ENCODE data around the gene LEPR. TPM values are rescaled to one million over a fixed set of nuclear protein-coding genes. Genes with fewer than 3 reads are reported as not detected.

Gene LEPR
- total and polyA plus RNA-seq, 4 experiments from 2014 or later, result 1.7 to 3.0 (median 2.0) TPM

DNA sequence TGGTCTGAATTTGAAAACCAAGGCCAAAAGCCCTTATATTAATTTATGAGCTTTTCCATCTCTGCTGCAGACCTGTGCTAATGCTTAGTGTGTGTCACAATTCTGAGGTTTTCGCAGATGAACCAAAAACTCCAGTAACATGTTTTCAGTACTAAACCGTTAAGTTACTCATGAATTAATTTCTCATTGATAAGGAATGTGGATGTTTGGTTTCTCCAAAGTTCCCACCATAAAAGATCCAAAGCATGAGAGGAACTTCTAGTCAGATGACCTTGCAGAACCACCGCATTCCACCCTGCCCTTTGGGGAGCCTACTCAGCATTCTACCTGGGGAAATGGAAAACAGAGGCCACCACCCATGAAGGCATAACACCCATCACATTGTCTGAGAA lies 7.5 kb upstream of the LEPR start:
- intact Hi-C loops (cut with micrococcal nuclease), result no loop called here
- Mint-ChIP-seq H3K27ac (no peak overlapping the region), H3K27me3 (peaks cover 0 to 2% of the 10 kb centered on the region in 2 donors), H3K4me1 (no peaks in the 10 kb centered on the region), H3K9me3 (peaks cover 0 to 6% (median 0%) of the 10 kb centered on the region in 8 donors), H3K36me3 (peaks cover 0 to 8% of the 10 kb centered on the region in 2 donors), H3K4me3 (no peak overlapping the region)
- ChIA-PET POLR2A (ENCODE audit: partially characterized antibody) (no interaction called here), CTCF (ENCODE audit: partially characterized antibody) (no interaction called here)
- DNase-seq, result no peak
- H3K27me3 ChIP-seq (ENCODE audit: insufficient read depth, low read length), result no peaks in the 10 kb centered on the region
- H3K36me3 ChIP-seq (ENCODE audit: insufficient read depth, low read length), result no peaks in the 10 kb centered on the region
- H3K9me3 ChIP-seq (ENCODE audit: control insufficient read depth in 1 of 2, low read length in 2 of 2), result no peaks in the 10 kb centered on the region
- no peaks in the 10 kb centered on the region for H3K4me1 ChIP-seq (ENCODE audit: insufficient read depth, low read length)
- H3K4me3 ChIP-seq (ENCODE audit: low read length in 2 of 2), result no peak overlapping the region
- no peak overlapping the region for H3K27ac ChIP-seq (ENCODE audit: low read depth, low read length)

DNA sequence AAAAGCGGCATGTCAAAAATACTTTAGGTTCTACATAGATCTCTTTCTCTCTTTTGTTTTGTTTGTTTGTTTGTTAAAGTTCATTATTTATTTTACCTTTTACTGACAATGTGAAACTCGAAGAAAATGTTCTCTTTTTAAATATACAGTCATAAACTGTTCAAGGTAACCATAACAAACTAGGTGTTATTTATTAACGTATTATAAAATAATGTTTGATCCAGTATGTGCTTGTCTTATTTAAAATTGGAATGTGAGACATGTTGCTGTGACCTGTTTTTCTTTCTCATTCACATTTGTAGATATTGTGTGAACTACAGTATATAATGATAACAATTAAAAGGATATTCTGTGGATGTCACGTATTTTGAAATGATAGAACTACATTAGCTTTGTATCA lies 5.9 kb upstream of the LEPR start:
- no peak overlapping the region for H3K4me3 ChIP-seq (ENCODE audit: low read length in 2 of 2)
- Mint-ChIP-seq H3K9me3 (peaks cover 0 to 6% (median 0%) of the 10 kb centered on the region in 8 donors), H3K4me3 (no peak overlapping the region), H3K4me1 (peaks cover 5 to 10% (median 8%) of the 10 kb centered on the region in 4 donors), H3K27me3 (peaks cover 0 to 2% of the 10 kb centered on the region in 2 donors), H3K36me3 (peaks cover 0 to 5% of the 10 kb centered on the region in 2 donors), H3K27ac (no peak overlapping the region)
- H3K4me1 ChIP-seq (ENCODE audit: insufficient read depth, low read length), result peaks cover 8% of the 10 kb centered on the region
- H3K36me3 ChIP-seq (ENCODE audit: insufficient read depth, low read length), result no peaks in the 10 kb centered on the region
- no peaks in the 10 kb centered on the region for H3K27me3 ChIP-seq (ENCODE audit: insufficient read depth, low read length)
- no peak overlapping the region for H3K27ac ChIP-seq (ENCODE audit: low read depth, low read length)
- POLR2A ChIA-PET (ENCODE audit: partially characterized antibody), result no interaction called here
- DNase-seq, result no peak
- CTCF ChIA-PET (ENCODE audit: partially characterized antibody), result interaction anchor here (0.9 kb wide), 1 partner anchor 10 kb away, joined by 3 read pairs; no protein-coding TSS in a partner anchor
- intact Hi-C loops (cut with micrococcal nuclease), result no loop called here
- H3K9me3 ChIP-seq (ENCODE audit: control insufficient read depth in 1 of 2, low read length in 2 of 2), result no peaks in the 10 kb centered on the region

GRCh38 chr1:65416767-65417166 lies 3.7 kb upstream of the LEPR start:
- H3K36me3 Mint-ChIP-seq, result peaks cover 0 to 4% of the 10 kb centered on the region in 2 donors
- intact Hi-C loops (cut with micrococcal nuclease), result no loop called here
- H3K36me3 ChIP-seq (ENCODE audit: insufficient read depth, low read length), result no peaks in the 10 kb centered on the region
- H3K4me3 Mint-ChIP-seq, result no peak overlapping the region
- peaks cover 19% of the 10 kb centered on the region for H3K4me1 ChIP-seq (ENCODE audit: insufficient read depth, low read length)
- H3K27ac ChIP-seq (ENCODE audit: low read depth, low read length), result no peak overlapping the region
- H3K27me3 Mint-ChIP-seq, result peaks cover 0 to 2% of the 10 kb centered on the region in 2 donors
- no peaks in the 10 kb centered on the region for H3K9me3 Mint-ChIP-seq
- H3K9me3 ChIP-seq (ENCODE audit: control insufficient read depth in 1 of 2, low read length in 2 of 2), result no peaks in the 10 kb centered on the region
- H3K27ac Mint-ChIP-seq, result no peak overlapping the region
- H3K4me1 Mint-ChIP-seq, result peaks cover 8 to 18% (median 12%) of the 10 kb centered on the region in 4 donors
- ChIA-PET CTCF (ENCODE audit: partially characterized antibody) (interaction anchor here (1.3 kb wide), 2 partner anchors 14 to 271 kb away, joined by 4 to 5 read pairs; no protein-coding TSS in a partner anchor), POLR2A (ENCODE audit: partially characterized antibody) (no interaction called here)
- H3K27me3 ChIP-seq (ENCODE audit: insufficient read depth, low read length), result no peaks in the 10 kb centered on the region
- H3K4me3 ChIP-seq (ENCODE audit: low read length in 2 of 2), result no peak overlapping the region
- DNase-seq, result no peak

DNA sequence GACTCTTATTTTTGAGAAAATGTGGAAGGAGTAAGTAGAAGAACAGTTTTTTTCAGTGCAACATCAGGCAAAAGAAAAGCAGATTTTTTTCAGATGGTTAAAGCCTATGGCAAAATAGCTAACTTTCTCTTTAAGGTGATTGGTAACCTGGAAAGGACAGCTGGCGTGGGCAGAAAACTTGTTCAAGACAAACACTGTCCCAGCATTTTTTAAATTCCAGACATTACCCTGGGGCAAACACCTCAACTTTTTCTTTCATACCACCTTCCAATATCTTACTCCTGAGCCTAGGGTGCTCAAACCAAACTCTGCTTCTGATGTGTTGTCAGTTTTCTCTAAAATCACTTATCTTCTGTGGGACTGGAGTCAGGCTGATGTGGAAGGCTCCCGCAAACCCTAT lies 2.7 kb upstream of the LEPR start:
- Mint-ChIP-seq H3K4me1 (peaks cover 8 to 18% (median 12%) of the 10 kb centered on the region in 4 donors), H3K4me3 (peak overlapping the region in 1 of 8 donors; percentile 18), H3K36me3 (peaks cover 0 to 4% of the 10 kb centered on the region in 2 donors), H3K9me3 (no peaks in the 10 kb centered on the region), H3K27me3 (peaks cover 0 to 2% of the 10 kb centered on the region in 2 donors), H3K27ac (no peak overlapping the region)
- intact Hi-C loops (cut with micrococcal nuclease), result no loop called here
- Histone ChIP-seq H3K4me1 (ENCODE audit: insufficient read depth, low read length) (peaks cover 29% of the 10 kb centered on the region), H3K9me3 (ENCODE audit: control insufficient read depth in 1 of 2, low read length in 2 of 2) (no peaks in the 10 kb centered on the region), H3K4me3 (ENCODE audit: low read length in 2 of 2) (no peak overlapping the region), H3K27ac (ENCODE audit: low read depth, low read length) (no peak overlapping the region), H3K36me3 (ENCODE audit: insufficient read depth, low read length) (no peaks in the 10 kb centered on the region), H3K27me3 (ENCODE audit: insufficient read depth, low read length) (no peaks in the 10 kb centered on the region)
- POLR2A ChIA-PET (ENCODE audit: partially characterized antibody), result no interaction called here
- DNase-seq, result no peak
- CTCF ChIA-PET (ENCODE audit: partially characterized antibody), result interaction anchor here (1.3 to 3.3 kb wide), 2 partner anchors 12 to 270 kb away, joined by 5 to 23 read pairs; no protein-coding TSS in a partner anchor

GRCh38 chr1:65418522-65419185 lies 1.8 kb upstream of the LEPR start:
- CTCF ChIA-PET (ENCODE audit: partially characterized antibody), result interaction anchor here (1.0 to 3.3 kb wide), 3 partner anchors 8 to 1028 kb away, joined by 3 to 23 read pairs (median 3); no protein-coding TSS in a partner anchor
- Mint-ChIP-seq H3K4me3 (peak overlapping the region in 4 of 8 donors; percentile 32 to 71 (median 66)), H3K36me3 (peaks cover 0 to 4% of the 10 kb centered on the region in 2 donors), H3K4me1 (peaks cover 8 to 18% (median 12%) of the 10 kb centered on the region in 4 donors), H3K9me3 (no peaks in the 10 kb centered on the region), H3K27me3 (peaks cover 0 to 2% of the 10 kb centered on the region in 2 donors), H3K27ac (peak overlapping the region in 2 of 7 donors; percentile 32 to 72)
- Histone ChIP-seq H3K4me1 (ENCODE audit: insufficient read depth, low read length) (peaks cover 34% of the 10 kb centered on the region), H3K27ac (ENCODE audit: low read depth, low read length) (no peak overlapping the region), H3K4me3 (ENCODE audit: low read length in 2 of 2) (no peak overlapping the region), H3K36me3 (ENCODE audit: insufficient read depth, low read length) (no peaks in the 10 kb centered on the region), H3K9me3 (ENCODE audit: control insufficient read depth in 1 of 2, low read length in 2 of 2) (no peaks in the 10 kb centered on the region), H3K27me3 (ENCODE audit: insufficient read depth, low read length) (no peaks in the 10 kb centered on the region)
- POLR2A ChIA-PET (ENCODE audit: partially characterized antibody), result interaction anchor here (0.5 to 2.1 kb wide), 3 partner anchors 12 to 358 kb away, joined by 3 to 20 read pairs (median 10); no protein-coding TSS in a partner anchor
- no peak for DNase-seq
- intact Hi-C loops (cut with micrococcal nuclease), result no loop called here

DNA sequence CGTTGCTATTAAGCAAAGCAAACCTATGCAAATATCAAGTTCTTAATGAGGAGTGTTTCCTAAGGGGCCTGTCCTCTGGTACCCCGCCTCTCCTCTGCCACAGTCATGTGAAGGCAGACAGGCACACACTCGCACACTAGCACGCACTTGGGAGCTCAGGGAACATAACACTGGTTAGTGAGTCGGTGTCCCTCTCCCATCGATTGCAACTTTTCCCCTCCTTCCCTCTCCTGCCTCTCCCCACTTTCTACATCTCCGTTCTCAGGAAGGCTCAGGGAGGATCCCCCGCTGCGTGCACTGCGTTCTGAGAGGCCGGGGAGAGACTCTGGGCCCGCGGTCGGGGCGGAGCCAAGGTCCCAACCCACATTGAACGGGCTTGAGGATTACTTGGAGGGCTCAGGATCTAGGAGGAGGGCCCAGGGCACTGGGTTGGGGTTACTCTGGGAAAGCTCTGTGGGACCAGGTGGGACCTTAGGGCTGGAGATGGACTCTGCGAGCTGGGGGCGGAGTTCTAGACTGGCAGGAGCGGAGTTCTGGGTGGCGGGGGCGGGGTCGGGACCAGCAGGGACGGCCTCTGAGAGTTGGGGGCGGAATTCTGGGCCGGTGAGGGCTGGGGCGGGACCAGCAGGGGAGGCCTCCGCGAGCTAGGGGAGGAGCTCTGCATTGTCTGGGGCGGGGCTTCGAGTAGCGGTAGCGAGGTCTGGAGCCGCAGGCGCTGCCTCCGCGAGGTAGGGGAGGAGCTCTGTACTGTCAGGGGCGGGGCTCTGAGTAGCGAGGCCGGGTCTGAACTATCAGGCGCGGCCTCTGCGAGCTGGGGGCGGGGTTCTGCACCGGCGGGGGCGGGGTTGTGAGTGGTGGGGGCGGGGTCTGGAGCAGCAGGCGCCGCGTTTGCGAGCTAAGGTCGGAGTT lies 533 bp upstream of the LEPR start:
- DNase-seq, result peak; percentile 97 to 99 (median 98)
- Mint-ChIP-seq H3K4me1 (peaks cover 10 to 27% (median 17%) of the 10 kb centered on the region in 4 donors), H3K27ac (peak overlapping the region in 5 of 7 donors; percentile 91 to 96 (median 96)), H3K36me3 (peaks cover 0 to 4% of the 10 kb centered on the region in 2 donors), H3K27me3 (peaks cover 0 to 2% of the 10 kb centered on the region in 2 donors), H3K9me3 (no peaks in the 10 kb centered on the region), H3K4me3 (peak overlapping the region in 1 of 8 donors; percentile 94)
- Histone ChIP-seq H3K4me1 (ENCODE audit: insufficient read depth, low read length) (peaks cover 38% of the 10 kb centered on the region), H3K36me3 (ENCODE audit: insufficient read depth, low read length) (no peaks in the 10 kb centered on the region), H3K4me3 (ENCODE audit: low read length in 2 of 2) (peak overlapping the region; percentile 76 to 79), H3K27ac (ENCODE audit: low read depth, low read length) (peak overlapping the region; percentile 82), H3K9me3 (ENCODE audit: control insufficient read depth in 1 of 2, low read length in 2 of 2) (no peaks in the 10 kb centered on the region), H3K27me3 (ENCODE audit: insufficient read depth, low read length) (no peaks in the 10 kb centered on the region)
- POLR2A ChIA-PET (ENCODE audit: partially characterized antibody), result interaction anchor here (0.5 to 2.1 kb wide), 11 partner anchors 11 to 1011 kb away, joined by 3 to 20 read pairs (median 4); no protein-coding TSS in a partner anchor
- CTCF ChIA-PET (ENCODE audit: partially characterized antibody), result interaction anchor here (0.8 to 3.3 kb wide), 8 partner anchors 8 to 1026 kb away, joined by 3 to 23 read pairs (median 3); no protein-coding TSS in a partner anchor
- intact Hi-C loops (cut with micrococcal nuclease), result loop anchor here (1.0 to 10.0 kb wide), 9 partner anchors 155 to 1897 kb away; partner anchors contain the start of genes EFCAB7, ITGB3BP, JAK1 and RAVER2
